AG04450 (cell line): ENCODE measurements around the gene ANXA4. TPM values are rescaled to one million over a fixed set of nuclear protein-coding genes. Genes with fewer than 3 reads are reported as not detected.

Experiments used
- CTCF ChIA-PET: fragments of 300-600, 350-600 bp; formaldehyde crosslinking; extraction: SDS; loops from one replicate; lab custom pipeline; 2022; ENCODE audit warnings: antibody characterized with exemption, inconsistent platforms; lab: Charles Lee
- POLR2A ChIA-PET: fragments of 350-600 bp; formaldehyde crosslinking; extraction: SDS; loops from one replicate; lab custom pipeline; 2021; ENCODE audit warnings: antibody characterized with exemption, inconsistent platforms; lab: Yijun Ruan, JAX
- DNase-seq: peaks from one replicate; pipeline ENCODE4 v3.0.0-alpha.2; 2011; ENCODE audit warnings: low read depth, low spot score
- H3K27ac ChIP-seq: one replicate; pipeline ENCODE4 v1.5.1; 2012; ENCODE audit warnings: low read depth, low read length, control low read depth
- H3K27me3 ChIP-seq: one replicate; pipeline ENCODE4 v1.6.0; 2012; ENCODE audit warnings: low read length; ENCODE audit not compliant: control insufficient read depth, insufficient read depth
- H3K4me3 ChIP-seq: 2 replicates; pipeline ENCODE4 v1.5.1; 2011; ENCODE audit warnings: mild to moderate bottlenecking, low read depth, low read length, control low read depth
- H3K9me3 ChIP-seq: 2 replicates; pipeline ENCODE4 v1.5.1; 2012; ENCODE audit warnings: low read length; ENCODE audit not compliant: control insufficient read depth, insufficient read depth
- CTCF ChIP-seq: IDR thresholded peaks from 2 replicates; pipeline ENCODE4 v1.5.1; 2011; ENCODE audit warnings: low read depth, low read length, control low read depth, inconsistent platforms
- polyA plus RNA-seq: library from polyadenylated mRNA; depleted of rRNA; stranded (reverse); fragments of >200 nt; gene quantifications from 2 replicates; pipeline ENCODE4 v1.2.3, GENCODE V29; 2011

Gene ANXA4
- polyA plus RNA-seq, 1 experiment: 105 TPM

GRCh38 chr2:69781321-69782248, 39.7 kb downstream of the ANXA4 start:
- ChIA-PET CTCF (interaction anchor here (0.8 to 1.0 kb wide), 2 partner anchors 57 to 68 kb away, joined by 3 to 7 read pairs; no protein-coding TSS in a partner anchor), POLR2A (no interaction called here)

DNA sequence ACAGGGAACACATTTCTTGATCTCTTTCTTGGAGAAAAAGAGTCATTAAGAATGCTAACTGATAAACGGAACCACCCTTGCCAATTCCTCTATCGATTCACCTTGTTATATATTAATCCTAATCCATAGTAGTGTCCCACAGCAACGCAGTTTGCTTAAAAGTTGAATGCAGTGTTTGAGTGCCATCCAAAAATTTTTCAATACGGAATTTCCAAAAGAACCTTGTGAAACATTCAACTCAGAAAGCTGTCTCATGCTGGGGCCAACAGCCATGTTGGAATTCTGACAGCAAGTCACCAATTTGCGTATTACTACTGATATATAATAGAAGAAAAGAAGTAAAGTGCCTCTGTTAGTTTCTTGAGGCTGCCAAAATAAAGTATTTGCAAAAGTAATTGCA, 42.3 kb downstream of the ANXA4 start:
- no peak for DNase-seq
- Histone ChIP-seq H3K27me3 (no peaks in the 10 kb centered on the region), H3K9me3 (no peaks in the 10 kb centered on the region), H3K4me3 (no peak overlapping the region), H3K27ac (no peak overlapping the region)
- CTCF ChIA-PET: interaction anchor here (1.5 kb wide), 1 partner anchor 33 kb away, joined by 5 read pairs; no protein-coding TSS in a partner anchor
- POLR2A ChIA-PET: no interaction called here
- TF ChIP-seq CTCF: no peak

More at GRCh38 chr2:69781321-69782248, 39.7 kb downstream of the ANXA4 start:
- Histone ChIP-seq H3K27ac (no peak overlapping the region), H3K4me3 (no peak overlapping the region), H3K9me3 (no peaks in the 10 kb centered on the region), H3K27me3 (no peaks in the 10 kb centered on the region)
- TF ChIP-seq CTCF: no peak
- DNase-seq: no peak

- H3K27me3 ChIP-seq: no peaks in the 10 kb centered on the region
- no peak for TF ChIP-seq CTCF
- DNase-seq: no peak
- no peak overlapping the region for H3K27ac ChIP-seq
- no peaks in the 10 kb centered on the region for H3K9me3 ChIP-seq
- ChIA-PET POLR2A (interaction anchor here (0.6 kb wide), 1 partner anchor 18 kb away, joined by 3 read pairs; no protein-coding TSS in a partner anchor), CTCF (interaction anchor here (0.7 to 1.5 kb wide), 3 partner anchors 30 to 61 kb away, joined by 4 to 5 read pairs (median 4); no protein-coding TSS in a partner anchor)
- no peak overlapping the region for H3K4me3 ChIP-seq
Measured at GRCh38 chr2:69785358-69785757, 43.4 kb downstream of the ANXA4 start.

- DNase-seq: no peak
- no peaks in the 10 kb centered on the region for H3K27me3 ChIP-seq
- TF ChIP-seq CTCF: no peak
- H3K9me3 ChIP-seq: no peaks in the 10 kb centered on the region
- ChIA-PET CTCF (no interaction called here), POLR2A (interaction anchor here (0.6 kb wide), 1 partner anchor 19 kb away, joined by 3 read pairs; no protein-coding TSS in a partner anchor)
- no peak overlapping the region for H3K4me3 ChIP-seq
- no peak overlapping the region for H3K27ac ChIP-seq
Measured at GRCh38 chr2:69786052-69786560, 44.2 kb downstream of the ANXA4 start.
